HG02763 (cell line): ENCODE measurements around the gene GHR.
A peak's percentile ranks its signal among the peaks of the same experiment; 100 is the strongest.

ENCODE experiments used
- ATAC-seq: cut with Tn5 transposase; IDR thresholded peaks from one replicate; pipeline ENCODE4 v1.9.1; 2021; ENCODE audit warnings: mild to moderate bottlenecking, moderate library complexity; ENCODE audit not compliant: unreplicated experiment

The GHR gene

DNA sequence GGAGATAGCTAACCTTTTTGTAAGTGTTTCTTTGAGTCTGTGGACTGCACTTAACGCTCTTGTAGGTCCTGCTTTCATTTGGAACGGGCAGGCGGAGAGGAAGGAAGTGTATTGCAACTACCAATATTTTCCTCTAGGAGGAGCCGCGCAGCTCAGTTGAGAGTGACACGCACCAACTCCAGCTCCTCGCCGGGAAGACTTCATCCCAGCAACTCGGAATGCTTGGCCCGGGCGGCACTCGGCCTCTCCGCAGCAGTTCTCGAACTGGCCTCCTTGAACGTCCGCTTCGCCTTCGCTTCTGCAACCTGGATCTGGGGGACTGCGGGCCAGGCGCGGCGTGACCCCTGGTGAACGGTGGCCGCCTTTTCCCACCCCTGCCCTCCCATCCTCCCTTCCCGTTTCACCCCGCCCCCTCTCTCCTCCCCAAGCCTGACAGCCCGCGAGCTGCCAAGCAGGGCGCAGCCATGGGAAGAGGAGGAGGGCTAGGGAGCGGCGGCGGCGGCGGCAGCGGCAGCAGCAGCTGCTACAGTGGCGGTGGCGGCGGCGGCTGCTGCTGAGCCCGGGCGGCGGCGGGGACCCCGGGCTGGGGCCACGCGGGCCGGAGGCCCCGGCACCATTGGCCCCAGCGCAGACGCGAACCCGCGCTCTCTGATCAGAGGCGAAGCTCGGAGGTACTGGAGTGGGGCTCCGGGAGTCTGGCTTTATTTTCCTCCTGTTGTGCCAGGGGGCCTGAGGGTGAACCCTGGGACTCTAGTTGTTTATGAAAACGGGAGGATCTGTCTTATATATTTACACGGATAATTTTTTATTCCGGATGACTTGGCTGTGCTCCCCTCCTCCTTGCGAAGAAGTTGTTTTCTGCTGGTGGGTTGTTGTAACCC, at the start of gene GHR:
TSS of gene GHR (plus strand) at position 155 of the 881 bp plus-strand sequence. CDS start 142,436 bp downstream, outside the sequence.
- peak; percentile 71 for ATAC-seq

DNA sequence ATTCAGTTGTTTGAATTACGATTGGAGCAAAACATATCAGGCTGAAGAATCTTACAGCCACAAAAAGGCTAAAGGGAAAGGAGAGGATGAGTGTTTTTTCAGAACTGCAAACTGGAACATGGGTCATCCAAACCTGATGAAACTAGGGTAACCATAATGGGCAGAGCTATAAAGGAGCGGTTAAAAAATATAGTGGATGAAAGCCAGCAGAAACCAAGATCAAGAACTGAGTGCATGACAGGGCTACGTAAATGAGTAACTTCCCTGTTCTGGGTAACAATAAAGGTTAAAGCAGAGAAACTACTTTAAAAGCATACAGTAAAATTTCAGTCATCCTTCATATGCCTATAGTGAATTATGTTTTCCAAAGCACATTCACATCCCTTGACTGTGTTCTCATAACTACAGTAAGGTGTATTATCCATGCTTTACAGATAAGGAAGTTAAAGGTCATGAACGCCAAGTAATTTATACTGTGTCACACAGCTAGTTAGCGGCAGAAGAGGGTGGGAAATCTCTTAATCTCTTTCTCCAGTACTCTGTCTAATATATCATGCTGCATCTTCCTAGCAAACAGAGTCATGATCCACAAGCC, 48.5 kb upstream of the GHR start:
- no peak for ATAC-seq

DNA sequence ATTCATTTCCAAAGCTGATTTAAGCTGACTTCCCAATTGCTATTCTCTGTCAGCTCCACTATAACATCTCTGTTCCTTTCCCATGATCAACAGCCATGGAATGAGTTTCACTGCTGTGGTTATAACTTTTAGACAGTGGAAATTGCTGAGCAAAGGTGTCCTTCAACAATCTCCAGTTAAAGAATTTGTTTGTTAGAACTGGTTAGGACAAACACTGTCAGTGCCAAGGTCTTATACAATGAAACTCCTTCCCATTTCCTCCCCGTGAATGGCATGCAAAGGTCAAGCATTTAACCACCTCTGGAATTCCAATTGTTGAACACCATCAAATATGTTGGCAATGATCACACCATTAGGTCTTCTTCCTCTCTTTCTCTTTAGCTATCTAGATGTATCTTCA, 45.7 kb upstream of the GHR start:
- ATAC-seq = no peak

DNA sequence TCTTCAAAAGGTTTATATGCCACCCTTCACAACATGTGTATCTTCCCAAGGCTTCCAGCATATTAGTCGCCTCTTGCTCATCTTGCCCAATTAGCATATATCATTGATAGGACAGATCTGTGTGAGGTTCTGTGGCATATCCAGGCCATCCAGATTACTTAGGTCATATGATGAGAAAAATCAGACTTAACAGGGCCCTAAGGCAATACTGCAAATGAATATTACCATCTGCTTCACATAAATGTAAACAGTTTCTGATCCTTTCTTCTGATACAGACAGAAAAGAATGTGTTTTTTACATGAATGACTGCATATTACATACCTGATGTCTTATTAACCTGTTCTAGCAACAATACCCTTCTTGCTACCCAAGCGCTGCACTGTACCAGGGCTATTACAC, 41.3 kb upstream of the GHR start:
- no peak for ATAC-seq

DNA sequence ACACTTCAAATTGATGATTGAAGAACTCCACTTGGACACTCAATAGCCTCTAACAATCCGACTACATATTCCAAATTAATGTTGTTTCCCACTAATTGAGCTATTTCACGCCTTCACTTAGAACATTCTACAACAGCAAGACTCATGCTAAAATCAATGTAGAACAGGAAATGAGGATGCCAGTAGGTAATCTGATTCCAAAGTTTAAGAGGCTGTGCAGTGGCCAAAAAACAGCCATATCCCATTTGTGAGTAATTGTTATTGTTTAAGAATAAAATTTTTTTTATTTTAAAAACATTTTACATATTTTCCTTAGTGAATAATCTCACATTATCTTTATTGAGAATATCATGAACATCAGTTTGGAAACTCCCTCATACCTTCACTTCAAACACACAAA, 35.7 kb upstream of the GHR start:
- no peak for ATAC-seq

DNA sequence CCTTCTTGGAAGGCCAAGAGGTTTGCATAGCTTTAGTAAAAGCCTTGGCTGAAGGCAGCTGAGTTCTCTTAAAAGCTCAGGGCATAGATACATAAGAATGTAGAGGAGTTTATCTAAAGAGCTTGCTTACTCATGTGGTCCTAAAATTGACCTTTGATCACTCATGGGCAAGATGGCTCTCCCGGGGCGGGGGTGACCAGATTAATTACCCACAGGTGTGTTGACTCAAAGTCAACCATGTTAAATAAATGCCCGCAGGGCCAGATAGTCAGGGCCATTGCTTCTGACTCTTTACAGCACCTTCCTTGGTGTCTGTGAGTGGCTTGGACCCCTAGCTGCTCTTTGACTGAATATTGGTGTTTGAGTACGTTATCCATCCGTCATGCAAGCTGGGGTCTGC, 33.1 kb upstream of the GHR start:
- ATAC-seq = no peak

DNA sequence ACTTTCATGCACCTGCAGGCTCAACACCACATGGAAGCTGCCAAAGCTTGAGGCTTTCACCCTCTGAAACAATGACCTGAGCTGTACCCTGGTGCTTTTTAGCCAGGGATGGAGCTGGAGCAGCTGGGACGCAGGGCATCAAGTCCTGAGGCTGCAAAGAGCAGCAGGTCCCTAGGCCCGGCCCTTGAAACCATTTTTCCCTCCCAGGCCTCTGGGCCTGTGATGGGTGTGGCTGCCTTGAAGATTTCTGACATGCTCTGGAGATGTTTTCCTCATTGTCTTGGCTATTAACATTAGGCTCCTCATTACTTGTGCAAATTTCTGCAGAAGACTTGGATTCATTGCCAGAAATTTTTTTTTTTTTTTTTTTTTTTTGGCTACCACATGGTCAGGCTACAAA, 30.3 kb upstream of the GHR start:
- ATAC-seq = no peak

DNA sequence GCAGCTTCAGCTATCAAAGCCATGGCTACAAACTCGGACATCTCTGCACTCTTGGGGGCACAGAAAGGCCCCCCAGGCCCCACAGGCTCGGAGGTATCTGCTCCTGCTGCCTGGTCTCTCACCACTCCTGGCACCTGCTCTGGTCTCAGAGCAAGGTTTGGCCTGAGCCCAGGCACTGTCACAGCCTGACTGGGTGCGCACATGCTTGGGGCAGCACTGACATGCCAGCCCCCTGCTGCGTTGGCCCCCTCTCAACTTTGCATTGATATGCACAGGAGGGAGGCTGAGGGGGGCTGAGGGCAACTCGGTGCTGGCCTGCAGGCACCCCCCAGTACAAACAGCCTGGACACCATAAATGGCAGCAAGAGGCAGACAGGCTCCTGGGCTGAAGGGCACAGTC, 27.1 kb upstream of the GHR start:
- ATAC-seq = no peak

DNA sequence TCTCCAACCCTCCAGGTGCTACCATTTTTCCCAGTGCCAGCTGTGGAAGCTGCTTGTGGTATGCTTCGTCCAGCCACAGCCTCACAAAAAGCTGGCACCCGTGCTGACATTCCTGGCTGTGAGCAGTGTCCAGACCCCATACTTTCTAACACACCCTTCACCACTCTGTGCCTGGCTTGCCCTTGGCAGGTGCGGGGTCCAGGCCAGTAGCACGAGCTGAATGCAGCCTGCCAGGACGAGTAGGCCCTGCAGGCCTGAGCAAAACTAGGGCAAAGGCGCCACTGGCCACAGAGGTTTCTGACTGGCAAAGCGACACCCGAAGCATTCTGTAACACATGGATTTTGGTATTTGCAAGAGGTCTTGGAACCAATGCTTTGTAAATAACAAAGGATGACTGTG, 26.0 kb upstream of the GHR start:
- no peak for ATAC-seq

DNA sequence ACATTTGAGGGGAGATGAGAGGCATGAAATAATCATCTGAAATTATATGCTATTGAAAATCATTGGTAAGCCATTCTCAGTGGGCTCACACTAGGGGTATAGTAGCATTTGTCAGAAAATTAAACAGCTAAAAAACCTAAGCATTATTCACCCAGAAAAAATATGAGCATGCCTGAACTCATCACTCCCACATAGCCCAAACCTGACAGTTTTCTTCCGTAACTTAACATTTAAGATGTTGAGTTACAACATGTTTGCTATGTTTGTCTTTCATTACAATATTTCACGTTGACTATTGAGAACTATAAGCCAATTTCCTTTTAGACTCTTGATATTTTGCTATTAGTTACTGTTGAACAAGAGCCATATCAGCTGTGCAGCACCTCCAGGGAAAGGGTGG, 23.5 kb upstream of the GHR start:
- no peak for ATAC-seq

DNA sequence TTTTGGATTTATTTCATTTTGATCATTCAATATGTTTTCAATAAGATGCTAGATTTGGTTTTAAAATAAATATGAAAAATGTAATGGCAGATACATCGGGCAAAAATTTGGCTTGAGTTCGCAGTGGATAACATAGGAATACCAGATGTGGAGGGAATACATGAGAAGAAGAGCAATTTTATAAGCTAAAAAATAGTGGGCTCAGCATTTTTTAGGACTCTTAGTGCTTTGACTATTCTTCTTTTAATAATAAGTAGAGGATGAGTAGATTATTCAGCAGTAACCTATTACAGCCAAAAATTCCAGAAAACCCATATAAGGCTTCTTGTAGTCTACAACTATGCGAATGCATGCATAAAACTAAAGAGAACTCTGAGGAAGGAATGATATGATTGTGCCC, 22.8 kb upstream of the GHR start:
- ATAC-seq = no peak

DNA sequence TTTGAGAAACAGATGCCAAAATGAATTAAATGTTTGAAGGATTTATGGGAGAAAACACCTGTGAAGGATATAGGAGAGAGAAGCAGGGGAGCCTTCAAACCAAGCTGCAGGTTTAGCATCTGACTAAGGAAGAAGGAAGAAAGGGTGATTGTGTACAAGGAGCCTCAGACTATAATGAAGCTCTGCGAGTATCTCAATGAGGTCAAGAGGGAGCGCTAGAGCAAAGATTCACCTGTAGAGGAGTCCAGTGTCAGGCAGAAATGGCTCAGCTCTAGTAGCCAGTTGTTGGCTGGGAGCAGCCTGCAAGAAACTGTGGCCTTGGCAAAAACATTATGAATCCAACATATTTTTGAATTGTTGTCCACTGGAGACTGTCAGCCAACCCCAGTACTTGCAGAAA, 20.0 kb upstream of the GHR start:
- no peak for ATAC-seq

DNA sequence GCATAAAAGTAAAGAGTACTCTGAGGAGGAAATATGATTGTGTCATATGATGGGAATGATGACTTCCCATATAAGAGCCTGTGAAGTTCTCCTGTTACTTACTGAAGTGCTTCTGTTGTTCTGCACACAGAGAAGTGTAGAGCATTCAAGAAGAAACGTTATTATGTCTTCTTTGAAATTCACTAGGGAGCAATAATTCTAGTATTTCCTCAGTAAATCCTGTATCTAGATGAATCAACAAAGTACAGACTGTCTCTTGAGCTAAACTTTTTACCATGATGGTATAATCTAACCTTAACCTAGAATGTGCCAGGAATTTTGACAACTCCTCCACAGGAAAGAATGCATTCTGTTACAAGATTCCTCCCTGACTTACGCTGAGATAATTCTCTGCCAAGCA, 18.9 kb upstream of the GHR start:
- ATAC-seq = no peak

DNA sequence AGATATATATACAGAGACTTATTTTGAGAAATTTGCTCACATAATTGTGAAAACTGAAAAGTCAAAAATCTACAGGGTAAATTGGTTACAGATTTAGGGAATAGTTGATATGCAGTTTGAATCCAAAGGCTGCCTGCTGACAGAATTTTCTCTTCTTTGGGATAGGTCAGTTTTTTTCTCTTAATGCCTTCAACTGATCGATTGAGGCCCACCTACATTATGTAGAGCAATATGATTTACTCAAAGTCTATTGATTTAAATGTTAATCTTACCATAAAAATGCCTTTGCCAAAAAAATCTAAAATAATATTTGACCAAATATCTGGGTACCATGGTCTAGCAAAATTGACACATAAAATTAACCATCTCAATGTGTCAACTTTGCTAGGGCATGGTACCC, 3.9 kb upstream of the GHR start:
- ATAC-seq = no peak

DNA sequence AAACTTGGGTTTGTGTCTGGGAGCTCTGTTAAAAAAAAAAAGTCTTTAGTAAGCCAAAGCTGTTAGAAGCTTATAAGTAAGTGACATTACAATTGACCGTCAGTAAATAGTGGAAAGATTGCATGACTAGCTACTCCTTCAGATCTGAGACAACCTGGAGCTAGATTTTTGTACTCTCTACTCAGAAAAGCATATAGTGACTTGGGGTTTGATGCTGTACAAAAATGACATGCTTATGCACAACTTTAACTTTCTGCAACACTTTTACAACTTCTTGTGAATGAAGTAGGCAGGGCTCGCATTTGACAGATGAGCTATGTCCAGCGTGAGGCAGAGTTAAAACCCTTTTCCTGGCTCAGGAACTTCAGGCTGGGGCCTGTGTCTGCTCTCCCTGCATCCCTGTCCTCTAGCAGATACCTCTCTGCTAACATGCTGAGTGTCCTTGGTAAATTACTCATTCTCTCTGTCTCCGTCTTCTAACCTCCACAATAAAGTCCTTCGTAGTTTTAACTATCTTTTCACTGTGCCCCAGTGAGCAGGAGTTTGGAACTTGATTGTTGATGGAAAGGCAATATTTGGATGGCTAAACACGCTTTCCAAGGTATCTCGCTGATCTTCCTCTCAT, 471 bp upstream of the GHR start:
- no peak for ATAC-seq

DNA sequence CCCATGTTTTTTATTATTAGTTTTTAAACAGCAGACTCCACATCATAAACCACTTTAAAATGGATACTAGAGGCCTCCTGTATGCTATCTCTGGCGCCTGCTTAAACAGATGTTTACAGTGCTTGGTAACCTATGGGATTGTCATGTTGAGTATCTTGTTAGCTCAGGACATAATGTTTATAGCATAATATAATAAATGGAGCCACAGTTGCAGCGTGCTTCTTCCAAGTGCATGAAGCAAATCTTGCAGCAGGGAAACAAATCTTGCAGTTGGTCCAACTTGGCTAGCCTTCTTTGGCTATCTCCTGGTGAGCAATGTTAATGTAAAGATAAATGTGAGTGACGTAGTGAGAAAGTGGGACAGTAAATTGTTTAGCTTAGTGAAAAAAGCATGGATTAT, 2.8 kb downstream of the GHR start:
- no peak for ATAC-seq

DNA sequence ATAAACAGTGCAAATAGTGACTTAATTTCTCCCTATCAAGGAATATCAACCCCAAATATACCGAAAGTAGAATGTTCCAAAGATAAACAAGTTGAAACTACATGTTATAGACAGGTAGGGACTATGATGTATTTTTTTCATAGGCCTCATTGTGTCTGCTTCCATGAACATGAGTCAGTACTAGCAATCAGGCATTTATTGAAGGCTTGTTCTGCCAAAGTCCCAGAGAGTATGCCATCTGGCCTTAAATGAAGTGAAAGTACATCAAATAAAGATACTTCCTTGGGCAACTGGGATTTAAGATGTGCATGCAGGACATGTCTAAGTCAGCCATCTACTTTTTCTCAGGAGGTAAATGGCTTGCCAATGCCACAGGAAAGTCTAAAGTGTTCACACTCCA, 6.5 kb downstream of the GHR start:
- no peak for ATAC-seq

DNA sequence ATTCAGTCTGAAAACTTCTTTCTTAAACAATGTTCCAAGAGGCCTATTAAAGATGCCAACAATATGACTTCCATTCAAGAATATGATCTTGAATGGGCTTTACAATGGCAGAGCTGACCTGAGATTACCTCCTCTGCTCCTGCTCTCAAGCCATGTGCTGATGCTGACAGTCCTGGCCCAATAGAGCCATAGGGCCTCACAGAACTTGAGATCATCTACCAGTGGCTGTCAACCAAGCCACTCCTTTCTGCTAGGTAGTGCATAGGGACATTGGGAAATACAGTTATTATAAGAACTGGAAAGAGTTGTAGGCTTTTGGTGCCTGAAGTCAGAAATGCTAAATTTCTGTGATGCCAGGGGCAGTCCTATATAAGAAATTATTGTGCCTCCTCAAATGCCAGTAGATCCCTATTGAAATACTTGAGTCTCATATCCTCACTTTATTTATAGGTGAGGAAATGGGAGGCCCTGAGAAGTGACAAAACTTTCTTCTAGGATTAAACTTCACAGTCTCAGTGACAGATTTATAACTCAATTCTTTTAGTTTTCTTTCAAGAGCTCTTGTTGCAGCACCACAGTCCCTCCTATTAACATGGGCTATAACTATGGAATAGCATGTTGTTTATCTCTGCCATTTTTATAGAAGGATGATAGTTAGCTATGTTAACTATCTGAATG, 10.9 kb downstream of the GHR start:
- no peak for ATAC-seq

DNA sequence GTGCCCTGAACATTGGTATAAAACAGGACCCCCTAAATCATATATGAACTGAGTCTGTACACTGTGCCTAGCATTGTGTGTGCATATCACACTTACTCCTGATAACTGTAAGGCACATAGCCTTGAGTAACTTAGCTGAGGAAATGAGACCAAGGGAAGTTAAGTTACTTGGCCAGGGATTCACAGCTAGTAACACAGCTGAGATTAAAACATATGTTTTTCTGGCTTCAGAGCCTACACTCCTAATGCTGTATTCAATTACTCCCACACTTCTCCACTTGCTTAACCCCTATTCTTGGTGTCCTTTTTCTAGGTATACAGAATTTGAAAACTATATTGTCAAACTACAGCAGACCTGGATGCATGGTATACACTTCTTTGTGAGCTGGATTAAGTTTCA, 12.8 kb downstream of the GHR start:
- ATAC-seq = no peak

DNA sequence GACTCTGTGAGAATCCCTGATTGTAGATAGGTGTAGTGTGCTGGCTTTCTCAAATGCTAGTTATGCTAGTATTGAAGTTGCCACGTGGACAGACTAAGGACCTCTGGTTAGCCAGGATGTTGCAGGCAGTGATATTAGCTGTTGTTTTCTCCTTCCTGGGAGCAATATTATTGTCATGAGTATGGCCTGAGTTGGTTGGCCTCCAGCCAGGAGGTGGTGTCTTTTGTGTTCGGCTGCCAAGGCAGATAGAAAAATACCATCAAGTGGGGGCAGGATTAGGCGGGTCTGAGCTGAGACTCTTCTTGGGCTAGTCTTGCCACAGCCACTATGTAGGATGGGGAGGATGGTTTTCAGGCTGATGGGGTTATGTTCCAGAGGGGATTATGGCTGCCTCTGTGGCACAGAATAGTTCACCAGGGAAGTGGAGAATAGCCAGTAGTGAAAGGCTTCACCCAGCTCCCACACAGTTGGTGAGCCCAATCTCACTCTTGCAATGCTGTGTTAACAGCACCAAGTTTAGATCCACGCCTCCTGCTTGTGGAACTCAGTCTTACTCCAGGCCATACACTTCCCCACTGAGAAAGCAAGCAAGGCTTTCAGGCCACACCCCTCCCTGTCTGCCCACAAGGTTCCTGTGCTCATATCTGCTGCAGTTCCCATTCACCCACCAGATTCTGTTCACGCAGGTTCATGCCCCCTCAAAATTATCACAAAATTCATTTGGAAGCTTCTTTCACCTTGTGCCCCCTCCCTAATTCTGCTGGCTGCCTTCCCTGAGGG, 31.2 kb downstream of the GHR start:
- ATAC-seq = no peak

DNA sequence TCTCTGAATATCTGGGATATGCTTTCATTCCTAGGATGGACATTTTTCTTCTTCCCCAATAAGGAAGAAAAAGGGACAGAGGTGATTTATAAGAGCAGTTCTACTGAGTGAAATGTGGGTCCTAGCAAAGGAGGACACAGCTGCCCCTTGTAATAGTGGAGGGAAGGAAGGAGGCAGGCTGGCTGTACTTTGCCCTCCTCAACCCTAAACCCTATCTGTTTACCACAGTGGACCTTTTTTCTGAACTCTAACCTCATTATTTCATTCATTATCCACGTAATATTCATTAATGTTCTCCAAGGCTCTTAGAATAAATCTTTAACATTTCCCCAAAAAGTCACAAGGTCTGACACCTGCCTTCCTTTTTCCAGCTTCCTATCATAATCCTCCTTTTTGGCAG, 37.8 kb downstream of the GHR start:
- no peak for ATAC-seq
